Esophagus squamous epithelium (tissue), 4 donors: ENCODE data around the gene SAMD7.

Experiments
- CTCF ChIP-seq, 6 experiments: fragments of 450-650 bp in 4 of 6; fragments of 200-600 bp in 2 of 6; sonication (generic) in 2 of 6; IDR thresholded peaks; one replicate each; pipeline ENCODE4 v1.5.1; 2016 to 2019; ENCODE audit warnings: antibody characterized with exemption in 6 of 6, mild to moderate bottlenecking in 4 of 6, moderate library complexity in 4 of 6
- POLR2A ChIP-seq, 4 donors: fragments of 450-650 bp; IDR thresholded peaks; one replicate each; pipeline ENCODE4 v1.6.1; 2017; ENCODE audit warnings: antibody characterized with exemption in 4 of 4, mild to moderate bottlenecking in 4 of 4, moderate library complexity in 3 of 4

GRCh38 chr3:169929830-169930519 is 18.6 kb downstream of the SAMD7 start:
- TF ChIP-seq POLR2A (IDR thresholded peaks at IDR 0.05) (no peak), CTCF (IDR thresholded peaks at IDR 0.05) (no peak)
